Naive thymus-derived CD4-positive, alpha-beta T cell (primary cell): ENCODE measurements around the gene NUDT4. TPM values are rescaled to one million over a fixed set of nuclear protein-coding genes. Genes with fewer than 3 reads are reported as not detected.
A peak's percentile ranks its signal among the peaks of the same experiment; 100 is the strongest.

Experiments used
- ATAC-seq: fragments of 150-1000 bp; cut with Tn5 transposase; 2 replicates; pipeline ENCODE4 v1.10.0; 2021; ENCODE audit warnings: mild to moderate bottlenecking, moderate library complexity
- CTCF ChIA-PET: fragments of 350-600 bp; sonication (Branson Sonifier 250); formaldehyde crosslinking; loops from one replicate; lab custom pipeline; 2021; ENCODE audit warnings: antibody characterized with exemption; lab: Charles Lee
- POLR2A ChIA-PET: fragments of 350-600 bp; sonication (Branson Sonifier 250); formaldehyde crosslinking; loops from one replicate; lab custom pipeline; 2021; ENCODE audit warnings: antibody characterized with exemption, inconsistent platforms; lab: Charles Lee
- DNase-seq, 9 donors: peaks; one replicate each; pipeline versions ENCODE4 v3.0.0 to v3.0.0-alpha.2; 2020 to 2022; ENCODE audit warnings: mixed read lengths in 1 of 9
- H3K27ac ChIP-seq: one replicate; pipeline ENCODE4 v1.7.0; 2013; ENCODE audit warnings: mild to moderate bottlenecking, low read depth, low read length, moderate library complexity
- H3K27me3 ChIP-seq, 2 donors: one replicate each; pipeline ENCODE4 v1.7.0; 2013; ENCODE audit warnings: low read length in 2 of 2, mild to moderate bottlenecking in 2 of 2, moderate library complexity in 2 of 2; ENCODE audit not compliant: control insufficient read depth in 2 of 2, insufficient read depth in 2 of 2
- H3K36me3 ChIP-seq, 3 experiments: 1 replicate in 2 of 3; 2 replicates in 1 of 3; pipeline ENCODE4 v1.7.0; 2013; ENCODE audit warnings: low read length in 3 of 3, mild to moderate bottlenecking in 3 of 3, moderate library complexity in 1 of 3; ENCODE audit not compliant: insufficient read depth in 3 of 3, control insufficient read depth in 2 of 3
- H3K4me1 ChIP-seq, 2 donors: one replicate each; pipeline ENCODE4 v1.7.0; 2013; ENCODE audit warnings: low read length in 2 of 2, mild to moderate bottlenecking in 2 of 2, moderate library complexity in 1 of 2; ENCODE audit not compliant: control insufficient read depth in 2 of 2, insufficient read depth in 2 of 2
- H3K4me3 ChIP-seq: 2 replicates; pipeline ENCODE4 v1.7.0; 2013; ENCODE audit warnings: mild to moderate bottlenecking, low read length
- H3K9me3 ChIP-seq, 3 experiments: 1 replicate in 2 of 3; 2 replicates in 1 of 3; pipeline ENCODE4 v1.7.0; 2013; ENCODE audit warnings: low read length in 3 of 3; ENCODE audit not compliant: control insufficient read depth in 2 of 3
- H3K27ac Mint-ChIP-seq, 9 donors: one replicate each; pipeline ENCODE4 v1.8.0; 2020 to 2022; ENCODE audit warnings: mixed read lengths in 9 of 9, mild to moderate bottlenecking in 8 of 9, moderate library complexity in 5 of 9, inconsistent platforms in 2 of 9
- H3K27me3 Mint-ChIP-seq, 5 donors: one replicate each; pipeline ENCODE4 v1.8.0; 2021 to 2022; ENCODE audit warnings: mixed read lengths in 5 of 5, mild to moderate bottlenecking in 1 of 5
- H3K36me3 Mint-ChIP-seq, 5 donors: one replicate each; pipeline ENCODE4 v1.8.0; 2020 to 2022; ENCODE audit warnings: mixed read lengths in 5 of 5, mild to moderate bottlenecking in 3 of 5, inconsistent platforms in 1 of 5
- H3K4me1 Mint-ChIP-seq, 7 donors: one replicate each; pipeline ENCODE4 v1.8.0; 2020 to 2022; ENCODE audit warnings: mixed read lengths in 7 of 7, mild to moderate bottlenecking in 3 of 7, inconsistent platforms in 1 of 7
- H3K4me3 Mint-ChIP-seq, 10 donors: one replicate each; pipeline ENCODE4 v1.8.0; 2020 to 2022; ENCODE audit warnings: mild to moderate bottlenecking in 10 of 10, mixed read lengths in 10 of 10, moderate library complexity in 6 of 10, inconsistent platforms in 2 of 10
- H3K9me3 Mint-ChIP-seq, 11 donors: one replicate each; pipeline ENCODE4 v1.8.0; 2020 to 2022; ENCODE audit warnings: mixed read lengths in 11 of 11, mild to moderate bottlenecking in 4 of 11, inconsistent platforms in 1 of 11, moderate library complexity in 1 of 11
- intact Hi-C, 2 donors: fragments of 100-400 bp; cut with micrococcal nuclease; formaldehyde crosslinking; loops; one replicate each; pipeline ENCODE4 v1.15.1; 2023
- polyA plus RNA-seq, 2 donors: library from polyadenylated mRNA; unstranded; fragments of 300-500 nt; fragmentation: Illumina TruSeq; gene quantifications; one replicate each; pipeline ENCODE4 v1.2.3, GENCODE V29; 2021
- total RNA-seq, 6 experiments: library from RNA in 5 of 6; stranded (reverse) in 5 of 6; gene quantifications; 1 replicate in 5 of 6; 2 replicates in 1 of 6; pipeline ENCODE4 v1.2.3 and lab custom pipeline; 2021 to 2026

The NUDT4 gene
- total RNA-seq (10 to 100 TPM; 43.3 to 85.1 (median 51.2) TPM), polyA plus RNA-seq (10 to 100 TPM; 37.1 to 56.4 TPM), total RNA-seq (lab: John Stamatoyannopoulos, UW) (82.0 reads per million, percentile 81 among the genes with 10 or more reads in this experiment)

GRCh38 chr12:93377252-93378195 is at the start of gene NUDT4:
Gene NUDT4 (plus strand): TSS chr12:93377925. CDS start chr12:93378323, 398 bp downstream.
- POLR2A ChIA-PET = no interaction called here

GRCh38 chr12:93333054-93333453 is 44.7 kb upstream of the NUDT4 start:
- POLR2A ChIA-PET = no interaction called here
- intact Hi-C loops = no loop called here
- Histone ChIP-seq H3K27ac (no peak overlapping the region), H3K27me3 (no peaks in the 10 kb centered on the region), H3K4me1 (no peaks in the 10 kb centered on the region), H3K36me3 (no peaks in the 10 kb centered on the region), H3K9me3 (no peaks in the 10 kb centered on the region), H3K4me3 (no peak overlapping the region)
- H3K4me1 Mint-ChIP-seq = no peaks in the 10 kb centered on the region
- H3K27ac Mint-ChIP-seq = no peak overlapping the region
- H3K36me3 Mint-ChIP-seq = no peaks in the 10 kb centered on the region
- CTCF ChIA-PET = no interaction called here
- no peak overlapping the region for H3K4me3 Mint-ChIP-seq
- no peaks in the 10 kb centered on the region for H3K27me3 Mint-ChIP-seq
- DNase-seq = no peak
- ATAC-seq = no peak
- H3K9me3 Mint-ChIP-seq = no peaks in the 10 kb centered on the region

More at GRCh38 chr12:93377252-93378195, at the start of gene NUDT4:
- intact Hi-C loops = loop anchor here (1.0 to 5.0 kb wide), 19 partner anchors 19 to 1625 kb away; partner anchors contain the start of genes CRADD (in 2 of the 2), EEA1 (in 2 of the 2), MRPL42 (in 2 of the 2) and NDUFA12 (in 1 of the 2)
- peak within 1 kb of the TSS; percentile 94 to 100 (median 99) for H3K27ac Mint-ChIP-seq
- Histone ChIP-seq H3K9me3 (no peaks in the 10 kb centered on the region), H3K4me1 (peaks cover 14 to 22% of the 10 kb centered on the region in 2 donors), H3K4me3 (peak within 1 kb of the TSS; percentile 76), H3K36me3 (peaks cover 0 to 7% (median 0%) of the 10 kb centered on the region in 3 experiments), H3K27ac (peak within 1 kb of the TSS; percentile 94), H3K27me3 (no peaks in the 10 kb centered on the region)
- H3K27me3 Mint-ChIP-seq = peaks cover 0 to 5% (median 0%) of the 10 kb centered on the region in 5 donors
- peak within 1 kb of the TSS; percentile 98 to 100 (median 99) for H3K4me3 Mint-ChIP-seq
- H3K9me3 Mint-ChIP-seq = no peaks in the 10 kb centered on the region
- H3K4me1 Mint-ChIP-seq = peaks cover 33 to 51% (median 46%) of the 10 kb centered on the region in 7 donors
- CTCF ChIA-PET = interaction anchor here (0.6 kb wide), 1 partner anchor 1363 kb away, joined by 3 read pairs; no protein-coding TSS in a partner anchor
- H3K36me3 Mint-ChIP-seq = peaks cover 0 to 8% (median 0%) of the 10 kb centered on the region in 5 donors
- DNase-seq (peak; percentile 96 to 98 (median 97)), ATAC-seq (peak; percentile 93)

GRCh38 chr12:93333828-93334227 is 43.9 kb upstream of the NUDT4 start:
- Mint-ChIP-seq H3K27me3 (no peaks in the 10 kb centered on the region), H3K36me3 (no peaks in the 10 kb centered on the region), H3K4me3 (no peak overlapping the region), H3K4me1 (no peaks in the 10 kb centered on the region), H3K27ac (no peak overlapping the region), H3K9me3 (no peaks in the 10 kb centered on the region)
- no peak for ATAC-seq
- Histone ChIP-seq H3K27me3 (no peaks in the 10 kb centered on the region), H3K4me1 (no peaks in the 10 kb centered on the region), H3K27ac (no peak overlapping the region), H3K4me3 (no peak overlapping the region), H3K9me3 (no peaks in the 10 kb centered on the region), H3K36me3 (no peaks in the 10 kb centered on the region)
- CTCF ChIA-PET = no interaction called here
- intact Hi-C loops = no loop called here
- DNase-seq = no peak
- POLR2A ChIA-PET = no interaction called here

- Histone ChIP-seq H3K36me3 (no peaks in the 10 kb centered on the region), H3K9me3 (no peaks in the 10 kb centered on the region), H3K27ac (no peak overlapping the region), H3K4me1 (no peaks in the 10 kb centered on the region), H3K4me3 (no peak overlapping the region), H3K27me3 (no peaks in the 10 kb centered on the region)
- Mint-ChIP-seq H3K27ac (no peak overlapping the region), H3K36me3 (no peaks in the 10 kb centered on the region), H3K4me3 (no peak overlapping the region), H3K4me1 (no peaks in the 10 kb centered on the region), H3K27me3 (no peaks in the 10 kb centered on the region), H3K9me3 (no peaks in the 10 kb centered on the region)
- POLR2A ChIA-PET = no interaction called here
- CTCF ChIA-PET = no interaction called here
- DNase-seq = no peak
- ATAC-seq = no peak
- intact Hi-C loops = no loop called here
These were observed 42.0 kb upstream of the NUDT4 start for GRCh38 chr12:93335603-93336162.

GRCh38 chr12:93336291-93336741 is 41.4 kb upstream of the NUDT4 start:
- Mint-ChIP-seq H3K27me3 (no peaks in the 10 kb centered on the region), H3K4me3 (no peak overlapping the region), H3K4me1 (no peaks in the 10 kb centered on the region), H3K9me3 (no peaks in the 10 kb centered on the region), H3K27ac (no peak overlapping the region), H3K36me3 (no peaks in the 10 kb centered on the region)
- ChIA-PET CTCF (no interaction called here), POLR2A (no interaction called here)
- H3K36me3 ChIP-seq = no peaks in the 10 kb centered on the region
- intact Hi-C loops = no loop called here
- H3K4me3 ChIP-seq = no peak overlapping the region
- H3K9me3 ChIP-seq = no peaks in the 10 kb centered on the region
- no peaks in the 10 kb centered on the region for H3K4me1 ChIP-seq
- H3K27ac ChIP-seq = no peak overlapping the region
- H3K27me3 ChIP-seq = no peaks in the 10 kb centered on the region
- no peak for ATAC-seq
- no peak for DNase-seq

- Mint-ChIP-seq H3K4me3 (no peak overlapping the region), H3K27me3 (no peaks in the 10 kb centered on the region), H3K36me3 (no peaks in the 10 kb centered on the region), H3K27ac (no peak overlapping the region), H3K9me3 (no peaks in the 10 kb centered on the region), H3K4me1 (no peaks in the 10 kb centered on the region)
- Histone ChIP-seq H3K9me3 (no peaks in the 10 kb centered on the region), H3K27me3 (no peaks in the 10 kb centered on the region), H3K4me1 (no peaks in the 10 kb centered on the region), H3K4me3 (no peak overlapping the region), H3K36me3 (no peaks in the 10 kb centered on the region), H3K27ac (no peak overlapping the region)
- intact Hi-C loops = no loop called here
- no peak for ATAC-seq
- no peak for DNase-seq
- CTCF ChIA-PET = no interaction called here
- POLR2A ChIA-PET = no interaction called here
These were observed 39.1 kb upstream of the NUDT4 start for GRCh38 chr12:93338598-93338997.
